ENCODE measurements around the gene C2CD3.

C2CD3 gene, protein sequence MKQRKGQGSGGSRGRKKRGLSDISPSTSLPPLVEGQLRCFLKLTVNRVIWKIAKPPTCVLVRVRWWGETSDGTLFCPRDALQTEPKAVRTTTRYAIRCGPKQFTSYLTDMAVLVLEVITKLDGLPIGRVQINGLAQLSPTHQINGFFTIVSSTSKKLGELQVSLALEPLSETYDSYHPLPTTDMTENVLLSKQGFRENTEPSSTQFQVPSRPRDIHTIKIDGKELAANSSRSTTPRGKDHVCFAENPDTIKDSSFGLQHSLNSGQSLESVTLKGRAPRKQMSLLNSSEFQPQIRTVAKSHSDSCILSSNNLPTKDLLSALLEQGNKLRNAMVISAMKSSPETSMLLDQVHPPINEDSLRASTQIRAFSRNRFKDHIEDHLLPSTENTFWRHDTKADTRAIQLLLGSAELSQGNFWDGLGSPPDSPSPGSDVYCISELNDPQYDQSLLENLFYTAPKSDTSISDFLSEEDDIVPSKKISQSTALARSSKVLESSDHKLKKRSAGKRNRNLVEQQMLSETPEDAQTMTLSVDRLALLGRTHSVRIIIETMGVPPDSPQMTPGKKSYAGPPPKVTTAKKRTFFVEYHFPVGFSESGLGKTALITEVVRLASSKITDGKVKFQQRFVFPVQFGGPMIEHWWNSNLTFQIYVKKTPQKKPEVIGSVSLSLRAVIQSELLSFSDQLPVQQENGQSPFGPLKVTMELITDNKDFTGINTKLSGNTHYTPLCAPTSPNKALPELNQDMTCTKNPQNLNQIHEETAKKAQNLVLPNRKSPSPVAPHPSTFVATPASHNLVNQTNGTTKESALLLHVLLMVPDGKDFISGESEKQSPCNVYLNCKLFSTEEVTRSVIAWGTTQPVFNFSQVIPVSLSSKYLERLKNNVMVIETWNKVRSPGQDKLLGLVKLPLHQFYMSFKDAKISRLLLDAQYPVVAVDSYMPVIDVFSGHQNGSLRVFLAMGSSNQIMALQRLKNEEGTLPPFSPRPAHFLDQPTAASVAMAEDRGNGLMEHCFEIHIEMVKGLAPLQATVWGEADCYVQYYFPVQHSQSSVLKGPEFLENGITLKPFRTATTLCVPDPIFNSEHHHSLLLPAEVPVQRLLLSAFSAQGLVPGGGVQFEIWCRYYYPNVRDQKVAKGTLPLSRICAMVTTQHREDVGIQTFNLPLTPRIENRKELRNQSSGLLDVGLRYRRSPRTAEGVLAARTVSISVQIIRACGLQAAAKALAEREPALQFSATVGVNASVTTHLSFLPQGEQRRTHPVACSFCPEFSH (N-terminal part only)

DNA sequence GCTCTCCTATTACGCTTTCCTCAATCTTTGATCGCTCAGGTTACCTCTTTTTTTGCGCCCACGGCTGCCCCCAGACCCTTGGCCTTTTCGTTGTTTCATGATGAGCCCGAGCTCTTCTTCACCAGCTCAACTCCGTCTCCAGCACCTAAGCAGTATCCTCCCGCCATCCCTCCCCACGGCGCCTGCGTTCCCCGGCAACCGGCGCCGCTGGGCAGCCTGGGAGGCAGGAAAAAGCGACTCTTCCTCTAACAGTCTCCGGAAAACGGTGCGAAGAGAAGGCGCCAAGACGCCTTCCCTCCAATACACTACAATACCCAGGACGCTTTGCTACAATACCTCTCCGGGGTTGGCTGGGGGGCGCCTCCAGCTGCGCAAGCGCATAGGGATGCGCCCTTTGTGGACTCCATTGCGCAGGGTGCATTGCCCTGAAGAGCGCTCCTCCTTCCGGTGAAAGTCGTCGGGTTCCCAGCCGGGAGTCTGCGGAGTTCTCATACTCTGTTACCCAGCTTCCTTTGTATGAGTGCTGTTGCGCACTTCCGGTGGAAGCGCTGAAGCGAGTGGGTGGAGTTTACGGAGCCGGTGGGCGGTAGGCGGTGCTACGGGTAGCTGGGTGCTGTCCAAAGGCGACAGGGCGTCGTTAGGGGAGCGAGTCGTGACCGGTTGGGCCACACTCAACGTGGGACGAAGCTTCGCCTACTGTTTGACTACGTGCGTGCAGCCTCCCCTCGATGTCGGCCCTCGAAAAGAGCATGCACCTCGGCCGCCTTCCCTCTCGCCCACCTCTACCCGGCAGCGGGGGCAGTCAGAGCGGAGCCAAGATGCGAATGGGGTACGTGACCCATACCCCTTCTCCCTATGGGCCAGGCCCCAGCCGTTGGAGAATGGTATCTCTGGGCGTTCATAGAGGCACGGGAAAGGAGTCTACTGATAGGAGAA lies at the start of gene C2CD3, which contains the start of gene PPME1:
C2CD3 (minus strand) TSS at position 309 of the 936 bp plus-strand sequence; CDS start at position 99, 210 bp downstream.
PPME1 (plus strand) TSS at position 596 of the 936 bp plus-strand sequence; CDS start at position 729, 133 bp downstream.
- DNase-seq: peak; percentile 99

DNA sequence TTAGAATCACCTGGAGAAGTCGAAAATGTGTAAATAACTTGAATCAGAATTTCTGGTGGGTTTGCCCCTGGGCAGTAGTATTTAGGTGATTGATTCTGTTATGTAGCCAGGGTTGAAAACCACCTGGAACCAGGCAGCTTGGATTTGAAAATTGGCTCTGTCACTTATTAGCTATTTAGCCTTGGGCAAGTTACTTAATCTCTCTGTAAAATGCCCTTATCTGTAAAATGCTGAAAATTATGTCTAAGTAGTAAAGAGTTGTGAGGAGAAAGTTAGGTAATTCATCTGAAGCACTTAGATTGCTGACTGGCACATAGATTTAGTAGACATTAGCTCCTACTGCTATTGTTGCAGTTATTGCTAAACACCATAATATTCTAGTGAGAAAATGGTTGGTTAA lies 49.6 kb upstream of the C2CD3 start:
- no peak for DNase-seq

DNA sequence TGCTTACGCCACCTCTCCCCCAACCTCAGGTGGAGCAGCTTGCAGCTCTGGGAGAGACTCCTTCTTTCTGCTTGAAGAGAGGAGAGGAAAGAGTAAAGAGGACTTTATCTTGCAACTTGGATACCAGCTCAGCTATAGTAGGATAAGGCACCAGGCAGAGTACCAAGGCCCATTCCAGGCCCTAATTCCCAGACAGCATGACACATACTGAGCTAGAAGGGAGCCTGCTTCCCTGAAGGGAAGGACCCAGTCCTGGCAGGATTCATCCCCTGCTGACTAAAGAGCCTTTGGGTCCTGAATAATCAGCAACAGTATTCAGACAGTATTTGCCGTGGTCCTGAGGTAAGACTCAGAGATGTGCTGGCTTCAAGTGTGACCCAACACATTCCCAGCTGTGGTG lies 41.7 kb upstream of the C2CD3 start:
- DNase-seq: no peak

DNA sequence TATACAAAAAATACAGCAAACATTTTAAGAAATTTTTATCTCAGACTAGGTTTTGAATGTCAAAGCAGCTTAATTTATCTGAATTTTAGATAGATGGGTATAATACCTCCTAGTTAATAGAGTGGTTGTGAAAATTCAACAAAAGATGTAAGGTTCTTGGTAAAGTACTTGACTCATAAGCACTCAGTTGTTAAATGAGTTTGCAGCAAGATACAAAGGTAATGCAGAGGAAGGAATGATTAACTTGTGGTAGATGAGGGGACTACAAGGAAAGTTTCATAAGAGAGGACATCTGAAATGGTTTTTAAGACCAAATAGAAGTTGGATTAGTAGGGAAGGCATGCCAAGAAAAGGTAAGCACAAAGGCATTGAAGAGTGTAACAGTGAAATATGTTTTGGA lies 37.7 kb upstream of the C2CD3 start:
- no peak for DNase-seq

DNA sequence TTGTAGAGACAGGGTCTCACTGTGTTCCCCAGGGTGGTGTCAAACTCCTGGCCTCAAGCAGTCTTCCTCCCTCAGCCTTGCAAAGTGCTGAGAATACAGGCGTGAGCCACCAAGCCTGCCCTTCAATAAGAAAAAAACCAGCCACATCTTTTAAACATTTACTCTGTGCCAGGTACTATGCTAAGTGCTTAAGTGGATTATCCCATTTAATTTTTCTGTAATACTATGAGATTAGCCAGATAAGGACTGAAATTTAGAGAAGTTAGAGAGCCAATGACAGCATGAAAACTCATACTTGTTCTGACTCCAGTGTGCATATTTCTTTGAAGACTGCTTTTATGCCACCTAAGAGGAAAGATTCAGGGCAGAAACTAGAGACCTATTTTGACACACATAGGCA lies 35.9 kb upstream of the C2CD3 start:
- no peak for DNase-seq

DNA sequence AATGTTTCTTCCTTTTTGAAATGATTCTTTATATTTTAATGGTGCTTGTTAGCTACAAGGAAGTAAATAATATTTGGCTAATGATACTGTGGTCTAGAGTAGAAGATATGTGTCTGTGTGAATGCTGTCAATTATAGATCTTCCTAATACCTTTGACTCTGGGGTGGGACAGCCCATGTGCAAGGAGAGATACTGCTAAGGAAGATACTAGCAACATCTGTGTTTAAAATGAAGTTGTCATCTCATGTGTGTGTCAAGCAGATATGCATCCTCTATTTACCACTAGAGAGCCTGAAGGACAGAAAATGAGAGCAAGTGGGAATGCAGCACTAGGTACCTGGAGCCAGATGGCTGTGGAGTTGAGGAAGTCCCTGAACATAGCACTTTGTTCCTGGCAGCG lies 34.4 kb upstream of the C2CD3 start:
- no peak for DNase-seq

DNA sequence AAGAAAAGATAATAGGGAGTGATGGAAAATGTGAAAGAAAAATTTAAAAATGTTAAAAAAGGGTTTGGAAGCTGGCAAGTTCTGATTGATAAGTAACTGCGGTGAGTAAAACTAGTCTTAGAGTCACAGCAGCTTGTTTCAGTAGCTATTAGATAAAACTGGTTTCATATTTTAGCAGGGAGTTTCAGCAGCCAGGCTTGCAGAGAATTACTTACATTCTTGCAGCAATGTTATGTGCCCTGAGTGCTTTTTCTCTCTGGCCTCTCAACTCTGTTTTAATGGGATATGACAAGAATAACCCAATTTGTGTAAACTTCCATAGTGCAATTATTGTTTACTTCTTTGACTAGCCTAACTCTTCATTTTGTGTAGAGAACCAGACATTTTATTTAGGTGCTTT lies 33.9 kb upstream of the C2CD3 start:
- DNase-seq: no peak

DNA sequence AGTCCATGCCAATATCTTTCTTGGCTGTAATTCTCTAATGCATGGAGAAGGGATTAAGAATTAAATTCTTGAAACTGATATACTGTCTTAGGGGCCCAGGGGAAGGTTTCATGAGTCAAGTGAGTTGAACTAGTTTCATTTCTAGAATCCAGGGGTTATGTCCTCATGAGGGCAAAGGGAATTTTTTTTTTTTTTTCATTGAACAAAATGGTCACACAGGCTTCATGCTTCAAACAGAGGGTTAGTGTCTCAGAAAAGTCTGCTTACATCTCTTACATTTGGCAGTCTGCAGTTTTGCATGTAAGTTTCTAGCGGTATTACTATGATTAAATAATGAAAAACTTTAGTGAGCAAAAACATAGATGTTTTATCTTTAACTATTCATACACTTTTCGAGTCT lies 33.2 kb upstream of the C2CD3 start:
- DNase-seq: no peak

DNA sequence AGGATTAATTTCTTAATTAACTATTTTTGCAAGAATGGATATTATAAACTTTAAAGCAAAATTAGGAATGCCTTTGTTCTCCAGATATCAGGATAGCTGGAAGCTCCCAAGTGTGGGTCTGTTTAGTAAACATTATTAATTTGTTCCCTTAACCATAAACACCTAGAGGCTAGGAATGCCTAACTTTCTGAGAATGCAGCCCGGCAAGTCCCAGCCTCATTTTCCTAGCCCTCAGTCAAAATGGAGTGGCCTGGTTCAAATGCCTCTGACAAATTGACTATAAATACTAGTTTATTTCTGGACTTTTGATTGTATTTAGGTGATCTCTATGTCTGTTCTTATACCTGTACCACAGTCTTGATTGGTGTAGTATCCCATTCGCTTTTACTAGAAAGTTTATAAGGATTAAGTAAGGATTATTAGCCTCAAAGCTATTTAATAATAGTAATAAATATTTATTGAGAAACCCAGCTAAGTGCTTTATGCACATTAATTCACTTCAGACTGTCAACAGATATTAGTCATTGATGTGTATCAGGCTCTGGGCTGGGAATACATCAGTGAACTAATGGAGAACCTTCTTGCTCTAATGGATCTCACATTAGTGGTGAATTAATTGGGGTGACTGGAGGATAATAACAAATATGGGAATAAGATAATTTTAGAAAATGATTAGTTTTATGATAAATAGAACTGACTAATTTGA lies 26.1 kb upstream of the C2CD3 start:
- no peak for DNase-seq

DNA sequence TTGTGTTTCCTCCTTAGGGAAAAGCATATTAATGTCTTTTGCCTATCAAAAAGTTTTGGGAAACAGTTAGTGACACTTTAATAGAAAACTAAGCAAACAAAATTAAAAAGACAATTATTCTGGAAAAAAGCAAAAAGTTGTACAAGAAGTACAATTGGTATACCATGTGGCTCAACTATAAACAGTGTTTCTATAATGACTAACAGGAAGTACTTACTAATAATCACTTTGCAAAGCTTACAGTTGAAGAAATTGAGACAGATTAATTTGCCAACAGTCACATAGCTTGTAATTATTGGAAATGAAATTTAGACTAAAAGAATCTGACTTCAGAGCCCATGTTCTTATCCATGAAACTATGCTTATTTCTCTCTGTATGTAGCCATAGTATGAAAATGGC lies 25.0 kb upstream of the C2CD3 start:
- DNase-seq: no peak

DNA sequence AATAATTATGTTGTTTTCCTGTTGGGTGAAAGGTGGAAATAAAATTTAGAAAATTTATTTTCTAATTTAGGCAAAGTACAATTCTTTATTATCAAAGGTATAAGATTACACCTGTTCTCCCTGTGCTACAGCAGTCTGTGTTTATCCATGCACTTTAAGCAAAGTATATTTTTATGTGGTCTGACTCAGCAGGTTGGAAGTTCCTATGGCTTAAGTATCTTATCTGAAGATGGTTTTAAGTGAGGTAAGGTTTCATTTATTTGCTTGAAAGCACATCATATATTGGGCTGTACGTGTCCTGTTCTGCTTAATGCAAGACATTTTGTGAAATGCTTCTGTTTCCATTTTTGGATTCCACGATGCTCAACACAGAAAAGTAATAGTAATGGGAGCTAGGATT lies 14.9 kb upstream of the C2CD3 start:
- no peak for DNase-seq

DNA sequence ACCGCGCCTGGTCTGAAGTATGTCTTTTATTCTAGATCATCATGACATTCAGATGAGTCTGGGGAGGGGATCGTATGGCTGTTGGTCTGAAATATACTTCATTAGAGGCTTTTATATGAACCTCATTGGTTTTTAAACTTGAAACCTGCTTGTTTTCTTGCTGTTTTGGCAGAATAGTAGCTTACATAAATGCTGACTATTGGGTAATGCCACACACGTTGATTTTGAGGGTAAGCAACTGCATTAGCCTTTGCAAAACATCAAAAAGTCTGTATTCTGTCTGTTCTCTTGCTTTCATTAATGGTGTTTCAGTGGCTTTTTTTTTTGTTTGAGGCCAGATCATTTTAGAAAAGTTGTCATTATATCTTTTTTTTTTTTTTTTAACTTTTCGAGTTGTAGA lies 14.5 kb upstream of the C2CD3 start:
- DNase-seq: no peak

DNA sequence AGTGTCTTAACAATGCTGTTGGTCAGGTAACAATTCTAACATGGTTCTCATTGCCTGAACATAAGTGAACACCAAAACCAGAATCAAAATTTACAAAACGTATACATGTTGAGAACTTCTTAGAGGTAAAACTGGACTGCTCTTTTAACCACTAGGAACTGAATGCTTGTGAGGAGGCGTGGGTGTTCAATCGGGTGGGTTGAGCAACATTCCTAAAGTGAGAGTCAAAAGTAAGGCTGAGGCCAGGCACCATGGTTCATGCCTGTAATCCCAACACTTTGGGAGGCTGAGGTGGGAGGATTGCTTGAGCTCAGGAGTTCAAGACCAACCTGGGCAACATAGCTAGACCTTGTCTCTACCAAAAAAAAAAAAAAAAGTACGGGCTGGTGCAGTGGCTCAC lies 11.8 kb upstream of the C2CD3 start:
- DNase-seq: no peak

DNA sequence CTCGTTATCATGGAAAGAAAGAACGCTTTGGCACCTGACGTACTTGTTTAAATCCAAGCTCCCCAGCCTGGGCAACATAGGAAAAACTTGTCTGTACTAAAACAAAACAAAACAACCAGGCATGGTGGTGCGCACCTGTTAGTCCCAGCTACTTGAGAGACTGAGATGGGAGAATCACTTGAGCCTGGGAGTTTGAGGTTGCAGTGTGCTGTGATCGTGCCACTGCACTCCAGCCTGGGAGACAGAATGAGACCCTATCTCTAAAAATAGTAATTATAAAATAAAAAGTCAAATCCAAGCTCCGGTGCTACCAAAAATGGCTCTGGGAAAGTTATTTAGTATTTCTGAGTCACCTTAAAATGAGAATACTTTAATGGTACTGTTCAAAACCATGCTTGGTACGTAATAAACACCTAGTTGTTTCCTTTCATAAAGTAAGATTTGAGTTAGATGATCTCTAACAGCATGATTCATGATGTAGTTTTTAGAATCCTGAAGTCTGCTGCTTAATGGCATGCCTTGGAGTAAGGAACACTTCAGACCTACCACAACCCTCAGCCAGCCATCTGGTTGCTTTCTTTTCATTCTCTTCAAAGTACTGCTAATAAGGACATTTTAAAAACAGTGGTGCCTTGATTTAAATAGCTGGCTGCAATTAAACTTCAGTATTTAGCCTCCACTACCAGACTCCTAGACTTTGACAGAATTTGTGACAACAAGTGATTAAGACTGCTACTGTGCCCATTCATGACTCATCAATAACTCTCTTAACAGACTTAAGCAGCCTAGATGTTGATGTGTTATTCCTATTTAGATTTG lies 8.6 kb upstream of the C2CD3 start:
- no peak for DNase-seq

DNA sequence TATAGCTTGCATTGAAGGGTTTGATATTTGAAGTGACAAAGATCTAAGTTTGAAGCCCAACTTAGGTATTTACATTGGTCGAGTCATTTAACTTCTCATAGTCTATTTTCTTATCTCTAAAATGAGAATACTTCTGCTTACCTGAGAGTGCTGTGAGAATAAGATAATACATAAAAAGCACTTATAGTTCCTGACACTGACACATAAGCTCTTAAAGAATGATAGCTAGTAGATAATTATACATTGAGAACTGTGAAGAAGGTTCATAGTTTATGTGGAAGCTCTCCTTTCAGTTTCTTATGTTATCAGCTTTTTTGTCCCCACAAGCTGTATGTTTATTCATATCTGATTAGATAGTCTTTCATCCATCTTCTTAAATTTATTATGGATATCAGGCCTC lies 5.1 kb upstream of the C2CD3 start:
- no peak for DNase-seq

DNA sequence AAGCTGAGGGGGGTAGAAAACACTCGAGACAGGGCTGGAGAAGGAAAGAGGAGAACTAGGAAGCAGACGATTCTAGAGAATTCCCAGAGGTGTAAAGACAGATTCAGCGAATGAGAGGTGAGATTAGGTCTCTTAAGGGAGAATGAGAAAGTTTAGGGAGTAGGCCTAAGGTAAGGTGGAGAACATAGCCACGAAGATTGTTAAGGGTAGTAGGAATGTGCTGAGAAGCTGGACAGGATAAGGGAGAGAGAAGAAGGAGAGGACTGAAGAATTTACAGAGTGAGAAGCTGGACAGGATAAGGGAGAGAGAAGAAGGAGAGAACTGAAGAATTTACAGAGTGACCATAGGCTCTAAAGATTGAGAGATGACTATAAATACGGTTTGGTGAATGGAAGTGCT lies 1.2 kb upstream of the C2CD3 start:
- no peak for DNase-seq

DNA sequence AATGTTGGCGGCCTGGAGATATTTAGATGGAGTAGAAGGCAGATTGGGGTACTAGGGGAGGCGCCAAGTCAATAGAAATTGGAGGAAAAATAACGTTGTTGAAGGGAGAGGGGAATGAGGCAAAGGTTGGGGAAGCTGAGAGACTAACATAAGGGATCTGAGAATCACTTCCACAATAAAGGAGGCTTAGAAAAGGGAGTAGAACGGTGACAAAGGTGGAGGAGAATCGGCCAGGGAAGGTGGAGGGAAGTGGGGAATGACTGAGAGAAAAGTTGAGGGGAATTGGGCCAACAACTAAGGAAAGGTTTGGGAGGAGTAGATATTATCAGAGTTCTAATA lies 797 bp upstream of the C2CD3 start:
- no peak for DNase-seq

DNA sequence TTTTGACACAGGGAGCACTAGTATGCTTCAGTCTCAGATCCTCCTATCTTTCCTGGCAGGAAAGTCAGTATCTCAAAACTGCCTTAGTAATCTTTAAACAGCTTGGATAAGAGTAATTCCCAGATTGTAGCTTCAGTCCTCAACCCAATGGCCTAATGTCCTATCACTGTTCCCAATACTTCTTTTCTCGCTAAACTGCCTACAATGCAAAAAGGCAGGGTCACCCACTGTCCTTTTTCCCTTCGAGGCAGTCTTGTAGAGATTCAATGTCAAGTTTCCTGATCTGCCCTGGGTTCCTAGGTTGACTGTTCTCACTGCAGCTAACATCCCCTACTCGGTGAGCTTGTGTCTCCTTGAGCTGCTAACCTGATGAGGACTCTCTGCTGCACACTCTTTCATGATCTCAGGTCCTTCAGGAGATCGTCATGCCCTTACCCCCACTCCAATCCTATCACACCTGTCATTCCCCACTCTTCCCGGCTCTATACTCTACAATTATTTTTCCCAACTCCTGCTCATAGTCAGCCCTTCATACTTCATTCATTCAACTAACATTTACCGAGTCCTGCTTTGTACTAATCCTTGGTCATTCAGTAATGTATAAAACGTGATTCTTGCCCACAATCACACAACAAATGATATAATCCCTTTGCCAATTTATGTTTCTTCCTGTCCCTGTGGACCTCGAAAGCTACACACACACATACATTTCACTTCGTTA lies 904 bp downstream of the C2CD3 start:
- no peak for DNase-seq

DNA sequence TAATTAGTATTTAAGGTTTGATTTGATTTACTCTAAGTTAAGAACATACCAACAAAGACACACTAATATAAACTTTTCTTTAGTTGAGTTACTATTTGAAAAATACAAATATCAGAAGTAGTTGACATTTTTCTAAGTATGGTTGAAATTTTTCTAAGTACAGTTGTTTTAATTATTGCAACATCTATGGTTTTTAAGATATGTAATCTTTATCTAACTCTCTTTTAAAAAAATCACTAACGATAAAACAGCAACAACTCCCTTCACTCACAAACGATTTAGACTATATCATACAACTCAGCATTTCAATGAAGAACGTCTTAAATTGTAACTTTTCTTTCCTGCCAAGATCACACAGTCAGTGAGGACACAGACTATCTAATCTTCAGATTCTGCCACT lies 2.0 kb downstream of the C2CD3 start:
- no peak for DNase-seq

All from hippocampal formation (tissue), 2 donors.